ENCODE results near the gene HOXB9.

Gene HOXB9

DNA sequence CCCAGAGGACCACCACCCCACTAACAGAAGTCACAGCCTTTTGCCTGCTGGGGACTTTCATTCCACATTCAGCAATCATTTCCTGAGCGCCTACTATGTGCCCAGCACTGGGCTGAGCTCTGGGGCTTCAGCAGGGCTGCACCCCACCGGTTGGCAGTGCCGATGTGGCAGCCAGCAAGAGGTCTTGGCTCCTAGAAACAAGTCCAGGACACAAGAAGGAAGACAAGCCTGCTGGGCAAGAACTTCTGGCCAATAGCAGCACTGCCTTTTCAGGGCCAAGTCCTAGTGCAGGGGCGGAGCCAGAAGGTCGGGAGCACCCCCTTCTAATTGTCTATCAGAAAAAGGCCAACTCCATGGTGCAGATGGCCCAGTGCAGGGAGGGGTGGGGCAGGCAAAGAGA, 13.0 kb upstream of the HOXB9 start:
- FAIRE-seq, result no peak

DNA sequence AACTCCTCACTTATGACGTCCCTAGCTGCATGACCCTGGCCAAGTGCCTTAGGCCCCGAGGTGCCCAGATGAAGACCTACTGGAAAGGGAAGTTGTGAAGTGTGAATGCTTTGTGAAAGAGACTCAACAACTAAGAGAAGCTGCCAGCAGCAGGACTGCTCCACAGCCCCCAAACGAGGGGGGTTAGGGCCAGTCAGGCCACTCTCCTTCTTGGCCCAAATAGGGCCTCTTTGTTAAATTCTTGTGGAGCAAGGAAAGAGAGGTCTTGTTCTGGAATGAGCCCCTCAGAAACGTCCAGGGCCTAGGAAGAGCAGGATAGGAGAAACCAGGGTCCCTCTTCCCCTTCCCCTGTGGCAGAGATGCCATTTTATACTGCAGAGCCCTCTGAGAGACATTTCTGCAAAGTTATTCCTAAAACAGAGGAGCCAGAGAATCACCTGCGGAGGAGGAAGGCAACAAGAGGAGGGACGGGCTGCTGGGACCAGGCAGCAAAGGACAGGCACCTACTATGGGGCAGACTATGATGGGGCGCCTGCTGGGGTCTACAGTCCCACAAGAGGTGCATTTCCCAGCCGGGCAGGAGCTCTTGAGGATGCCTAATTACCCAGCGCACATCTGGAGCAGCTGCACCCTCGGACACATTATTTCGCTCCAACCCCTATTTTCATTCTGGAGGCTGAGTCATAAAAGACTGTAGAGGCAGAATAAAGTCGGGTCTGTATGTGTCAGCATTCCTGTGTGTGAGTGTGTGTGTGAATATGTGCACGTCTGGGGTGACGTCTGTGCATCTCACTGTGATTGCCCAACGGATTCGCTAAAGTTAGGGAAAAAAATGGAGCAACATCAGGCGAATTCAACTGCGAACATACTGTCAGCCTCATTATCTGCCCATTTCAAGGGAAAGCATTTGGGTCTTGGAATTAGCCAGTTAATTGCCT, 11.4 kb upstream of the HOXB9 start:
- FAIRE-seq, result no peak

- peak; percentile 95 for FAIRE-seq
These were observed 10.2 kb upstream of the HOXB9 start for GRCh38 chr17:48636177-48637018.

DNA sequence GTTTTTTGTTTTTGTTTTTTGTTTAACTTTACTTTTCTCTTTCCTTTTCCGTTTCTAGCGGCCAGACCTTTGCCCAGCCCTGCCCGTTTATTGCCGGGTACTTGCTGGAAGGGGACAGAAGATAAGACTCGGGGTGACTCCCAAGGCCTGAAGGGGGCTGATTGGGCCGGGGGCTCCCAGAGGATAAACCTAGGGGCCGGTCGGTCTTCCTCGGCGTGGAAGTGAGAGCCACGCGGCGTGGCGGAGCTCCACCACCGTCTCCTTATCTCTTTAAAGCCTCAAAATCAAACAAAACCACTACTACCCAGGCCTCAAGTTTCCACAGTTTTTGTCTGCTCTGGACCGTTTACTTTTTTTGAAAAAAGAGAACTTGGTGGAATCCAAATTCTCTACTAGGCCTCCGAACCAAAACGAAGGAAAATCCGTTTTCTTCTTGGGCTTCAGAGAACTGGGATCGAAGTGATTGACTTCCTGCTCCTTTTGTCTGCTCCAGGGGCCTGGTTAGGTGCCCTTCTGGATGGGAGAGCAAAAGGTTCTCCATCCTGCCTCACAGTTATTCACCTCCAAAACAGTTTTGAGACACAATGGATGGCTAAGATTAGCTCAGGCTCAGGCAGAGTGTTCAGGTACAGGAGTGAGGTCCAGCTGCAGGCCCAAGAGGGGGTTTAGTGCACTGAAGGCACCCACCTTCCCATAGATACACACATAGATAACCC, 8.5 kb upstream of the HOXB9 start:
- FAIRE-seq, result no peak

DNA sequence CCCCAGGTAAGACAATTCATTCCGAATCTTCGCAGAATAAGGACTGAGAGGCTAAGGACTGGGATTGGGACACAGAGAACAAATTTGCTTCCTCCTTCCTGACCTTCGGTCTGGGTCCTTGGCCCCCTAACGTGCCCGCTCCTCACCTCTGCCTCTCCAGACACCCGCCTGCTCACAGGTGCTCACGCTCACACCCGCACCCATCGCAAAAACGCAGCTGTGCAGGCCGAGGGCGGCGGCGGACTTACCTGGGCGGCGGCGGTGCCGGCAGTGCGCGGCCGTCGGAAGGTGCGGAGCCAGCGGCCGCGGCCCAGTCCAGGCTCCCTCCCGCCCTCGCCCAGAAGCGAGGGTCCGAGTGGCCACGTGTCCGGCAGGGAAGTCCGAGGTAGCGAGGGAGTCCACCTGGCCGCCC, 7.1 kb upstream of the HOXB9 start:
- no peak for FAIRE-seq

GRCh38 chr17:48632579-48633265, 6.6 kb upstream of the HOXB9 start:
- no peak for FAIRE-seq

DNA sequence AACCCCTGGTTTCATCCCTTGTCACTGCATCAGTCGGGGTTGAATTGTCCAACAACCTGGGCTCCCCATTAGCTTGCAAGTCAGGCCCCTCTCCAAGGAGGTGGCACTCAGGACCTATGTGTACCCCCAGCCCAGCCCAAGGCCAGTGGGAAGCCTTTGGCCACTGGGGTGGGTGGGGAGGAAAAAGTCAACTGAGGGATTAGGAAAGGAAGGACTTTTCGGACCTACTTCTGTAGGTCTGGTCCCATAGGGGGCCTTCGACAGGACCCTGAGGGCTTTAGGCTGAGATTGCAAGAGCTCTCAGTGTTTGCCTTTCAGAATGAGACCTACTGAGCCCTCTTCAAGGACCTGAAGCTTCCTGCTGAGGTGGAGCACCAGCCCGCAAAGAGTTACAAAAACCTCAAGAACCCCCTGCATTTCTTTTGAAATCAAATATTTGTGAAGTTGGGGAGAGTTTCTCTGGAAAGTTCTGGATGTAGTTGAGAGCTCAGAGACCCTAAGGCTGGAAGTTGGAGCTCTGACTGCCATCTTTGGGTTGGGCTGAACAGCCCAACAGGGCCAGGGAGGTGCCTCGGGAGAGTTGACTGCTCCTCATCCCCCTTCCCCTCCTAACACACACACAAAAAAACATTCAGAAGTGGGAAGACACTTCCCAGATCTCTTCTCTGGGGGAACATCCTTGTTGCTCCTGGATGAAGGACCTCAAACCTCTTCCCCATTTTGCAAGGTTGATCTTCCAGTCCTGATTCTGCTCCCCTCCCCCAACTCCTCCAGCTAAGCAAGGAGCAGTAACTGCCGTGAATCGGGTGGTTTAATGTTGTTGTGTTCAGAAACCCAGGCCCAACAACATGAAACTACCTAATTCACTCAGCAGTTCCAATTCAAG, 5.8 kb upstream of the HOXB9 start:
- FAIRE-seq, result no peak

GRCh38 chr17:48630925-48631692, 5.0 kb upstream of the HOXB9 start:
- no peak for FAIRE-seq

- no peak for FAIRE-seq
These were observed 4.1 kb upstream of the HOXB9 start for GRCh38 chr17:48630009-48630924.

DNA sequence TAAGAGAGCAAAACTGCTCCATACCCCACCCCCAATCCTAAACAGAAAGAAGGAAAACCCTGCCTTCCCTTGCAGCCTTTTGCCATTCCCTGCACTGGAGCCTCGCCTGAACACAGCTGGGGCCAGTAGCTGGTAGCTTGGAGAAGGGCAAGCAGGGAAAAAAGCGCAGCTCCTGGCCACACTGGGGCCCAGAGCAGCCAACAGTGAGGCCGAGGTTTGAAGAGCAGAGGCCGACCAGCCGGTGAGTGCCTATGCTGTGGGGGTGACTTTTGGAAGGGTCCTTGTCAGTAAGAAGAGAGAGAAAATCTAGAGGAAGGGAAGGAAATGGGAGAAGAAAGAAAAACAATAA, 3.2 kb upstream of the HOXB9 start:
- FAIRE-seq, result no peak

- no peak for FAIRE-seq
These were observed 2.7 kb upstream of the HOXB9 start for GRCh38 chr17:48628649-48629410.

DNA sequence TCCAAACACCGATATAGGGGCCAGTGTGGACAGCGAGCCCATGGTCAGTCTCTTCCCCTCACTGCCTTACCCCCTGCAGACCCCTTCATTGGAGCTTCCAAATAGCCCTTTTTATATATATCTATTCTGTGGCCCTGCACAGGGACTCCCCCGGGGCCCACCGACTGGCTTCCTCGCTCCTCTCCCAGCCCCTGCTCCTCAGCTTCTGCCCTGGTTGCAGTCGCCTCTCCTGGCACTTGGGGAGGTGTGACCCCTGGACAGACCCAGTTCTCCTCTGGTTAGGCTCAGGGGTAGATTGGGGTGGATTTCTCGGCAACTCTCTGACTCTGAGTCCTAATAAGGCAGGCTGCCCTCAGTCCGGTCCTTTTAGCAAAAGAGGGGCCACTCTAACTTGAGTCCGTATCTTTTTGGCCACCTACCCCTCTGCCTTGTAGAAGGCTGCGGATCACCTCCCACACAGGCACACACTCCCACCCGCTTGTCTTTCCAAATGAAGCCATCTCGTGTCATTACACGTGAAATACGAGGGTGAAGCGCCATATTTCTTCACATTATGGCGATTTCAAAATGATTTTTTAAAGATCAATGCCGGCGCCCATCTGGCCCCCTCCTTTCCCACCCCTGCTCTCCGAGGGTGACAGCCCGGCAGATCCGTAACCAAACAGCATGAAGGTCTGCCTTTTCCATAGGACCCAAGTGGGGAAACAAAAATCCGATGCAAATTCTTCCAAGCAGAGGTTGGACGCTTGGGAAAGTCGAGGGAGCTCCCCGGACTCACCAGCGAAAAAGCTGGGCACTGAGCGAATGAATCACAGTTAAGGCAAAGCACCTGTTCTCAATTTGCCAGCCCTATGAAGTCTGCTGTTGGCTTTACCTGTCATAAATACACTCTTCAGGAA, 1.7 kb upstream of the HOXB9 start:
- FAIRE-seq, result no peak

DNA sequence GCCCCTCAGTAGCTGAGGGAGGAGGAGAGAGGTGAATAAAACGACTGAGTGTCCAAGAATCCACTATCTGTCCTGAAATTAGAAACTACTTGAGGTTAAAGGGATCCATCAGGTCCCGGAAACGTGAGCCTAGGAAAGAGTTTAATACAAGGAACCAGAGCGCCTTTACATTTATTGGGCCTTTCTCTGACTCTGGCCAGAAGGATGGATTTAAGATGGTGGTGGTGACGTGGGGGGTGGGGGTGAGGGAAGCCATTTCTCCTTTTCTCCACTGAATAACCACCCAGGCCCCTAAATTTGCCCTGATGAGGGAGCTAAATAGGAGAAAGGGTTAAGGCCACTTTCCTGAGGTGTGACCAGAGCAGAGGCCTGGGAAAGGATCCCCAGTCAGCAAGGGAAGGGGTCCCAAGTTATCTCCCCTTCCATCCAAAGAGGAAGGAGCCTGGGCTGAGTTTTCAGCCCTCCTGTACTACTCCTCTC, 1.0 kb upstream of the HOXB9 start:
- no peak for FAIRE-seq

DNA sequence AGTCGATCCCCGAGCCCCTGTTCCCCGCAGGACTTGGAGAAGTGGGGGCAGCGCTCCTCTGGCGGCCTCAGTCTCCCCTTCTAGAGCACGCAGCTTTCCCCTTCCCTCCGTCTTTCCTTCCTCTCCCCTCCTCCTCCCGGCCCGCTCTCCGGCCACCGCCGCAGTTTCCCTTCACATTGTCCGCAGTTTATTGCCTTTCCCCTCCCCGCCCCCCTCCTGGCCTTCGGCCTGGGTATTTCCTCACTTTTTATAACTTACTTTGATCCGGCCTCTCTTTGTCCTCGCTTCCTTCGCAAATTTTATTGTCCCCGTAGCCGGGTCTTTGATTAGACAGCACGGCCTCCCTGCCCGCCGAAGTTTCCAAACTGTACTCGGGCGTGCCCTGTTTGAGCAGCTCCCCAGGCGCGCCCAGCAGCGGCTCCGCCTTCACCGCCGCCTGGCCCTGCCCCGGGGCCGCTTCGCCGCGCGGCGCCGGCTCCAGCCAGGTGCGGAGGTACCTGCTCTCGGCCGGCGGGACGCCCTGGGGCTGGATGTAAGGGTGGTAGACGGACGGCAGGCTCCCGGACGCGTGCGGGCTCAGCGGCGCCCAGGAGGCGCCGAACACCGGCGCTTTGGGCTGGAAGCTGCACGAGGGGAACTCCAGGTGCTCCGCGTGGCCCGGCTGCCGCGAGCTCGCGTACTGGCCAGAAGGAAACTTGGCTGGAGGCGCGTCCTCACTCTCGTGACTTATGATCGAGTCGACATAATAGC, 488 bp downstream of the HOXB9 start:
- FAIRE-seq, result no peak

GRCh38 chr17:48624544-48625494, 1.3 kb downstream of the HOXB9 start:
- FAIRE-seq, result no peak

DNA sequence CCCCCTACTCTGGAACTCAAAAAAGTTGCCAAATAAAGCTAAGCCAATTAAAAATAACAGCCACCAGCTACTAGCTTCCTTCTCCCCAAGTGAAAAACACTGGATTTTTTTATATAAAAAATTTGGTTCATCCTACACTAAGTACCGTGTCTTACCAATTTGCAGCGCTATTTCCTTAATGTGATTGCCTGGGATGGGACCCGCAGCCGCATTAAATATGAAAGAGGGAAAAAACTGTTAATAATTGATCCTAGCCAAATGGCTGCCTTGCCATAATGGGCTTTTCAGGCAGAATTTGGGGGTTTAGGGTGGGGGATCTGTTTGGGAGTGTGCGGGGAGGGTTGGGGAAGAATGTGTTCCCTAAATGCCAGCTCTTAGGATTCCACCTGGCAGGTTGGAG, 2.0 kb downstream of the HOXB9 start:
- FAIRE-seq, result no peak

All from G401.6 (cell line).